GM12878 (cell line): ENCODE results near the gene MAP2K7. TPM values are rescaled to one million over a fixed set of nuclear protein-coding genes. Genes with fewer than 3 reads are reported as not detected.

Experiments
- BMI1 ChIP-seq: fragments of 450-650 bp; IDR thresholded peaks from 2 replicates; pipeline ENCODE4 v1.6.1; 2016; ENCODE audit warnings: mild to moderate bottlenecking, moderate library complexity, borderline replicate concordance
- CHD1 ChIP-seq: IDR thresholded peaks from 2 replicates; pipeline ENCODE4 v1.6.1; 2012; ENCODE audit warnings: low read depth, low read length, improper control_type of control experiment
- FOXM1 ChIP-seq: IDR thresholded peaks from 2 replicates; pipeline ENCODE4 v1.6.1; 2012; ENCODE audit warnings: low read depth, mild to moderate bottlenecking, inconsistent platforms, low read length, moderate library complexity
- MYB ChIP-seq: fragments of 150-350 bp; IDR thresholded peaks from 2 replicates; pipeline ENCODE4 v1.6.1; 2014; ENCODE audit warnings: mild to moderate bottlenecking, low read depth, low read length, borderline replicate concordance
- polyA plus RNA-seq, 11 experiments: library from polyadenylated mRNA; depleted of rRNA in 4 of 11; unstranded in 6 of 11; stranded (reverse) in 5 of 11; fragments of >200 nt; fragmentation: Nextera tagmentation in 4 of 11; fragmentation: Illumina TruSeq in 1 of 11; extraction: Ambion mirVana in 4 of 11; extraction: Trizol in 1 of 11; gene quantifications; 1 replicate in 1 of 11; 2 replicates in 10 of 11; pipeline versions ENCODE4 v1.2.1 to v1.2.3, GENCODE V29; 2011 to 2016; ENCODE audit warnings: inconsistent platforms in 2 of 11, missing spikeins in 2 of 11, low read depth in 1 of 11
- total RNA-seq, 4 experiments: library from RNA; depleted of rRNA in 3 of 4; stranded (reverse); fragments of >200 nt in 3 of 4; fragmentation: Illumina TruSeq in 1 of 4; extraction: Trizol in 1 of 4; gene quantifications; 2 replicates each; pipeline versions ENCODE4 v1.2.1 to v1.2.3, GENCODE V29; 2013 to 2021
- TF ChIP-seq, protein P1 (sequence below): fragments of 450-650 bp; formaldehyde crosslinking; IDR thresholded peaks from 2 replicates; pipeline ENCODE4 v1.5.0; 2022; ENCODE audit warnings: mild to moderate bottlenecking, missing genetic modification characterization
- TF ChIP-seq, protein P2 (sequence below): fragments of 450-650 bp; IDR thresholded peaks from 2 replicates; pipeline ENCODE4 v1.6.1; 2017; ENCODE audit warnings: mild to moderate bottlenecking, low read depth, inconsistent platforms; ENCODE audit not compliant: poor library complexity, severe bottlenecking
- TF ChIP-seq, protein P3 (sequence below), 3 experiments: IDR thresholded peaks in 2 of 3; conservative IDR thresholded peaks in 1 of 3; 2 replicates each; pipeline ENCODE4 v1.5.1; 2011; ENCODE audit warnings: low read depth in 3 of 3, low read length in 3 of 3, mild to moderate bottlenecking in 3 of 3, control low read depth in 2 of 3, moderate library complexity in 2 of 3, inconsistent platforms in 1 of 3, mixed read lengths in 1 of 3; ENCODE audit not compliant: control insufficient read depth in 2 of 3, insufficient read depth in 1 of 3; ENCODE audit errors: extremely low read depth in 1 of 3

The MAP2K7 gene
- total and polyA plus RNA-seq, 10 of the 15 experiments (the other 5 are each of a cell fraction or from before 2014, with no cell fraction given) = 0.34 to 32.2 (median 6.7) TPM

DNA sequence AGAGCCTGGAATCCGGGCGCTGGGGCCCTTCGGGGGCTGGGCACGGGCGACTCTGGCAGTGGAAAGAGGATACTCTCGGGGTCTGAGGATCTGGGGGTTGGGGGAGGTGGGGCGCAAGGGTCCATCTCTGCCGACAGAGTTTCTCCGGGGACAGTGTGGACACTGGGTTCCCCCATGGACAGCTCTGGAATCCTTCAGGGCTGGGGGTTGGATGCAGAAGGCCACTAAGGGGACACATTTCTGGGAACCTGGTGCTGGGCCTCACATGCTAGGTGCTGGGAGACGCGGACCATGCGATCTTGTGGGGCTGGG is 13.2 kb downstream of the MAP2K7 start (continued):
- TF ChIP-seq, protein P1, sequence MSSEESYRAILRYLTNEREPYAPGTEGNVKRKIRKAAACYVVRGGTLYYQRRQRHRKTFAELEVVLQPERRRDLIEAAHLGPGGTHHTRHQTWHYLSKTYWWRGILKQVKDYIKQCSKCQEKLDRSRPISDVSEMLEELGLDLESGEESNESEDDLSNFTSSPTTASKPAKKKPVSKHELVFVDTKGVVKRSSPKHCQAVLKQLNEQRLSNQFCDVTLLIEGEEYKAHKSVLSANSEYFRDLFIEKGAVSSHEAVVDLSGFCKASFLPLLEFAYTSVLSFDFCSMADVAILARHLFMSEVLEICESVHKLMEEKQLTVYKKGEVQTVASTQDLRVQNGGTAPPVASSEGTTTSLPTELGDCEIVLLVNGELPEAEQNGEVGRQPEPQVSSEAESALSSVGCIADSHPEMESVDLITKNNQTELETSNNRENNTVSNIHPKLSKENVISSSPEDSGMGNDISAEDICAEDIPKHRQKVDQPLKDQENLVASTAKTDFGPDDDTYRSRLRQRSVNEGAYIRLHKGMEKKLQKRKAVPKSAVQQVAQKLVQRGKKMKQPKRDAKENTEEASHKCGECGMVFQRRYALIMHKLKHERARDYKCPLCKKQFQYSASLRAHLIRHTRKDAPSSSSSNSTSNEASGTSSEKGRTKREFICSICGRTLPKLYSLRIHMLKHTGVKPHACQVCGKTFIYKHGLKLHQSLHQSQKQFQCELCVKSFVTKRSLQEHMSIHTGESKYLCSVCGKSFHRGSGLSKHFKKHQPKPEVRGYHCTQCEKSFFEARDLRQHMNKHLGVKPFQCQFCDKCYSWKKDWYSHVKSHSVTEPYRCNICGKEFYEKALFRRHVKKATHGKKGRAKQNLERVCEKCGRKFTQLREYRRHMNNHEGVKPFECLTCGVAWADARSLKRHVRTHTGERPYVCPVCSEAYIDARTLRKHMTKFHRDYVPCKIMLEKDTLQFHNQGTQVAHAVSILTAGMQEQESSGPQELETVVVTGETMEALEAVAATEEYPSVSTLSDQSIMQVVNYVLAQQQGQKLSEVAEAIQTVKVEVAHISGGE (CRISPR knock-in tag) = no peak
- TF ChIP-seq CHD1 (no peak), BMI1 (no peak), FOXM1 (no peak), MYB (no peak)
- TF ChIP-seq, protein P2, sequence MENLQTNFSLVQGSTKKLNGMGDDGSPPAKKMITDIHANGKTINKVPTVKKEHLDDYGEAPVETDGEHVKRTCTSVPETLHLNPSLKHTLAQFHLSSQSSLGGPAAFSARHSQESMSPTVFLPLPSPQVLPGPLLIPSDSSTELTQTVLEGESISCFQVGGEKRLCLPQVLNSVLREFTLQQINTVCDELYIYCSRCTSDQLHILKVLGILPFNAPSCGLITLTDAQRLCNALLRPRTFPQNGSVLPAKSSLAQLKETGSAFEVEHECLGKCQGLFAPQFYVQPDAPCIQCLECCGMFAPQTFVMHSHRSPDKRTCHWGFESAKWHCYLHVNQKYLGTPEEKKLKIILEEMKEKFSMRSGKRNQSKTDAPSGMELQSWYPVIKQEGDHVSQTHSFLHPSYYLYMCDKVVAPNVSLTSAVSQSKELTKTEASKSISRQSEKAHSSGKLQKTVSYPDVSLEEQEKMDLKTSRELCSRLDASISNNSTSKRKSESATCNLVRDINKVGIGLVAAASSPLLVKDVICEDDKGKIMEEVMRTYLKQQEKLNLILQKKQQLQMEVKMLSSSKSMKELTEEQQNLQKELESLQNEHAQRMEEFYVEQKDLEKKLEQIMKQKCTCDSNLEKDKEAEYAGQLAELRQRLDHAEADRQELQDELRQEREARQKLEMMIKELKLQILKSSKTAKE = no peak
- TF ChIP-seq, protein P3, sequence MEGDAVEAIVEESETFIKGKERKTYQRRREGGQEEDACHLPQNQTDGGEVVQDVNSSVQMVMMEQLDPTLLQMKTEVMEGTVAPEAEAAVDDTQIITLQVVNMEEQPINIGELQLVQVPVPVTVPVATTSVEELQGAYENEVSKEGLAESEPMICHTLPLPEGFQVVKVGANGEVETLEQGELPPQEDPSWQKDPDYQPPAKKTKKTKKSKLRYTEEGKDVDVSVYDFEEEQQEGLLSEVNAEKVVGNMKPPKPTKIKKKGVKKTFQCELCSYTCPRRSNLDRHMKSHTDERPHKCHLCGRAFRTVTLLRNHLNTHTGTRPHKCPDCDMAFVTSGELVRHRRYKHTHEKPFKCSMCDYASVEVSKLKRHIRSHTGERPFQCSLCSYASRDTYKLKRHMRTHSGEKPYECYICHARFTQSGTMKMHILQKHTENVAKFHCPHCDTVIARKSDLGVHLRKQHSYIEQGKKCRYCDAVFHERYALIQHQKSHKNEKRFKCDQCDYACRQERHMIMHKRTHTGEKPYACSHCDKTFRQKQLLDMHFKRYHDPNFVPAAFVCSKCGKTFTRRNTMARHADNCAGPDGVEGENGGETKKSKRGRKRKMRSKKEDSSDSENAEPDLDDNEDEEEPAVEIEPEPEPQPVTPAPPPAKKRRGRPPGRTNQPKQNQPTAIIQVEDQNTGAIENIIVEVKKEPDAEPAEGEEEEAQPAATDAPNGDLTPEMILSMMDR (IDR thresholded peaks at IDR 0.05 in 2 of 3, conservative IDR thresholded peaks at IDR 0.05 in 1 of 3; ENCODE audit: control insufficient read depth in 2 of 3, extremely low read depth in 1 of 3, insufficient read depth in 1 of 3, low read depth in 3 of 3, low read length in 3 of 3) = no peak
